ENCODE measurements around the gene STAMBPL1. TPM values are rescaled to one million over a fixed set of nuclear protein-coding genes. Genes with fewer than 3 reads are reported as not detected.

STAMBPL1 gene
- polyA plus RNA-seq, 1 donor: 5.4 TPM

DNA sequence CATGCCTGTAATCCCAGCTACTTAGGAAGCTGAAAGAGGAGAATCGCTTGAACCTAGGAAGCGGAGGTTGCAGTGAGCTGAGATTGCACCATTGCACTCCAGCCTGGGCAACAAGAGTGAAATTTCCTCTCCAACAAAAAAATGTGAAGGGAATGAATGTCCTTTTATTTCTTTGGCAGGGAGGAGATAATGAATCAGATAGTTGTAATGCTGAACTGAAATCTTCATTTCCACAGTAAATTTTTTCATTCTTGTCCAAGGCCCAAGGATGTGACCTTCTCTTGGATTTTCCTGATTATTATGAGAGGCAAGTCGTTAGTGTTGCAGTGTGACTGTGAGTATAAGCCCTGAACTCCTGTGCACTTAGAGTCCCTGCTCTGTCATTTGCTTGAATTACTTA lies 13.6 kb downstream of the STAMBPL1 start:
- no peak for DNase-seq

DNA sequence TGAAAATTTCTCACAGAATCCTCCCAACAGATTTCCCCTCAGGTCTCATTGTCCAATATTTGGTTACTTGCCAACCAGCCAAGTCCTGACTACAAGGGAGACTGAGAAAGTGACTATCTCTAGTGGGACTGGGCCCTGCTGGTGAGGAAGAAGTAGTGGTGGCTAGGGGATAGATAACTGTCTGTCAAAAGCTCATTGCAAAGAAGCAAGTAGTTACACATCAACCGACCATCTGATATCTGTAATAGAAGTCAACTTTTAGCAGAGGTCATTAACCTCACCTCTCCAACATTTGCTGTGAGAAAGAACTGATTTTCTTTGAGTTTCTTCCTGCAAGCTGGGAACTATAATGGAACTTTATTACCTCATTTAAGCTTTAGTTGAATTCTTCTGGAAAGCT lies 15.2 kb downstream of the STAMBPL1 start:
- no peak for DNase-seq

DNA sequence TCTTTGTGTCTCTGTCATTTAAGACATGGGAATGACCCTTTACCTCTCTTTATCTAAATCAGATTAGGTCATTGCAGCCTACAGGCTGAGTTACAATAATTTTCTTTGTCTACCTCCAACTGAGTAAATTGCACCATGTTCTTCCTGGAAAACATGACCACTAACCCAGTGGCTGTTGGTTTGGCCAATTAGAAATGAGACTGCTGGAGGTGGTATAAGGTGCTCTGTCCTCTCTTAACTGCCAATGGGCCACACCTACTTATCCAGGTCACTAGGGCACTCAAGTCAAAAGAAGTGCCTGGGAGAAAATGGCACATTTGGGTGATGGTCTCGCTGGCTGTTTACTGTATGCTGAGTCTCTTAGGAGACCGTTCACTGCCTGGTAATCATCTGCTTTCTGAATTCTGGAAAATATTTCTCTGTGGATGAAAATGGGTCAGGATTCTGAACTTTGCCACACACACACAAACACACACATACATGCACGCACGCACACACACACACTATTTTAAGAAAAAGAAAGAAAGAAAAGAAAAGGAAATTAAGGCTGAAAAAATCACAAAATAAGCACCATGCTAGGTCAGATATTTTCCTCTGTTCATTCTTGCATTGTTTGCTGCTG lies 16.4 kb downstream of the STAMBPL1 start:
- no peak for DNase-seq

DNA sequence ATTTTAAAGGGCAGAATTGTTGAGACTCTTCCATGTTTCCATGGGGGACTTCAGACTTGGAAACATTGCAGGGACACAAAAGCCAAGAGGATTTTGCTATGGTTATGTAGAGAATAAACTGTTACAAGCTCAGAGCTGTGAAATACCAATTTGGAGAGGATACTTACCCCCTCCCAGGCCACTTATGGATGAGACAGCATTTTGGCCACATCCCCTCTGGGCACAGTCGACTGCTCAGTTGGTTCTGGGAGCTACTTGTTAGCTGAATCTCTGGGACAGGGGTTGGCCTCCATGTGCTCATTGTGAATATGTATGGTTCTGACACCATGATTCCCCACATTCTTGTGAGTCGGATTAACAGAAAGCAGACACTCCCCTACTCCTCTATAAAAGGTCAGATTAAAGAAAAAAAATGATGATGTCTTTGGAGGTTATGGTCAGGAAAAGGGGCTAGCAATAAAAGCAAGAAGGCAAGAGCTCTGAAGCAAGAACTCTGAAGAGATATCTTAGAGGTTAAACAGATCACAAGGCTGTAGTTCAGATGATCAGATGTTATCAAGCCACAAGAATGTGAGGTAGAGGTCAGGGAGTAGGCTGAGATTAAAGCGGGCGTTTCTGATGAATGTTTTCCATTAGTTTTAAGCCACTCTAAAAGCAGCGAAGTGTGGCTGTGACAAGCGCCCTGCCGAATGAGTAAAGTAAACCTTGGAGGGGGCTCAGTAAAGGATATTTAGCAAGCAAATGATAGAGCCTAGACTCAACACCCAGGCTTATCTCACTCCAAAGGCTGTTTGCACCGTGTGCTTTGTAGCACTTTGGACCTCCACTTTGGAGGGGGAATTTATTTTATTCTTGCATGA lies 17.2 kb downstream of the STAMBPL1 start:
- DNase-seq: peak; percentile 59

DNA sequence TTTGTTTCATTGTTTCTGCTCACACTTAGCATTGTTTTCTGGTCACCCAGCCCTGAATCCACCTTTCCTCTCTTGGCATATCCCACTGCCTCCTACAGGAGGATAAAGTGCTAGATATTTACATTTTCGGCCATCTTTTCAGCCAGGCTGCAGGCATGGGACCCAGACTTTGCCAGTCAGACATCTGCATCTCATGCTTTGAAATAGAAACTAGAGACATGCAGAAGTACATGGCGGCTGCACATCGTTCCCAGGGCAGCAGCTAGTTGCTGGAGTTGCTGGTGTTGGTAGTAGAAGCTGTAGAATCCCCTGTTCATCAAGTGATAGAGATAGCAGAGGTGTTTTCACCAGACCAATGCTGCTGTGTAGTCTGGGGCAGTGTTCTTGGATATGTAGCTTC lies 18.7 kb downstream of the STAMBPL1 start:
- no peak for DNase-seq

DNA sequence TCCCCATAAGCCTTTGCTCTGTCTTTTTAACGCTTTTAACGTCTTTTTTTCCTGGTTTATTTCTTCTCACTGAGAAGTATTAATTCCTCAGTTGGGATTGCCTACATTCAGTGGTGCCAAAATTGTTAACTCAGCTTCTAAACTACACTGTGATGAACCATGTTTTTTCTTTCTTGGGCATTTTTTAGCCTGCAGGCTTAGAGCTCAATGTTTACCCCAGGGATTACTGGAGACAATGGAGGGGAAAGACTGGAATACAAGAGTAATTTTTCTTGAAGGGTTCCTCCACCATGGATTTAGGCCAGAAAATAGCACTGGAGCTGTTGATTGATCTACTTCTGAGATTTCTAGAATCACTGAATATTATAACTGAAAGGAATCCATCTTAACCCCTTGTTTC lies 19.8 kb downstream of the STAMBPL1 start:
- no peak for DNase-seq

DNA sequence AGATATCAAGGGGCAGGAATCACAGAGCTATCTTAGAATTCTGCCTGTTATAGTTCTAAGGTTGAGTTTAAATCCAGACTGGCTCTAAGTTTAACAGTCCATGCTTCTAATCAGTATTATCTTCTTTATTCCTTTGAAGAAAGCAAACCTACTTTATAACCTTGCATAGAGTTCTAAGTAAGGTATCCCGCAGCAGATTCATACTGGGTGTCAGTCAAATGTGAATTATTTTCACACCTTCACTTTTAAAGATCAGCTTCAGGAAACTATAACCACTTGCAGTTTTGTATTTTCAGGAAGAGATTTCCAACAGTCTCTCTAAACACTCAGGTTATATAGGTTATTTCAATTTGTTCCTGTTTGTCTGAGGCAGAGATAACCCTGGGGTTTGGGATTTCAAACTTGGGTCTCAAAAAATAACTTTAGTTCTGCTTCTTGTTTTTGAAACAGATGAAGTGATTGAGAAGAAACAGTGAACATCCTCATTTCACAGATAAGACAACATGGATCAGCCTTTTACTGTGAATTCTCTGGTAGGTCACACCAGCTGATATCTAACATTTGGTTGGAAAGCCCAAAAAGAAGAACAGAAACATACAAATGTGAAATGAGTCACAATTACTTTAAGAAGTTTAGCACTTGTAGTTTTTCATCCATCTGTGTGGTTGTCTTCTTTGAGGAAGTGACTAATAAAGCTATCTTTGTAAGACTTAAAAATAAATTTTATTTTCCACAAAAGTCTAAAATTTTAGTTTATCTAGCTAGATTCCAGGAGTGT lies 21.4 kb downstream of the STAMBPL1 start:
- DNase-seq: no peak

DNA sequence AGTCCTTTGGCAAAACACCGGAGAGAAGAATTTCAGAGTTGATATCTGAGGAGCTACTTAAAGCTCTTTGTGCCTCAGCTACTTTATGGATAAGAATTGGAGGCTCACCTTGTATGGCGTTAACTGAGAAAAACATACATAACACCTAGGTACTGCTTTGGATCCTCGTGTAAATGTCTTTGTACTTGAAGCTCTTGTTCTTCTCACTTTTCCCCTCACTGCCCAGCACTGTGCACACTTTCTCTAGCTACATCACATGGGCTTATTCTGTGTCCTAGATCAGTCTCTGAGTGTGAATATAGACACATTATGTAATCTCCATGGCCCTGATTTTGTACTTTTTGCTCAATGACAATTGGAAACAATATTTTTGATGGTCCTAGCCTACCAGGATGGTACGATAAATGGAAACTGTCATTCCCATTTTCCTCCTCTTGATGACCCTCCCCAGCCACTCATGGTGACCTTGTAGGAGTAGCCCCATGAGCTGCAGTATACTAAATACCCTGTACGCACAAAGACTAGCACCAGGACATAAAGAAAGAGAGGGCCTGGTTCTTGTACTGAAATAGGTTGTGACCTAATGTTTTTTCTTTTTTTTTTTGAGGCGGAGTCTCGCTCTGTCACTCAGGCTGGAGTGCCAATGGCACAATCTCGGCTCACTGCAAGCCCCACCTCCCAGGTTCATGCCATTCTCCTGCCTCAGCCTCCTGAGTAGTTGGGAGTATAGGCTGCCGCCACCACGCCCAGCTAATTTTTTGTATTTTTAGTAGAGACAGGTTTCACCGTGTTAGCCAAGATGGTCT lies 22.1 kb downstream of the STAMBPL1 start:
- DNase-seq: no peak

DNA sequence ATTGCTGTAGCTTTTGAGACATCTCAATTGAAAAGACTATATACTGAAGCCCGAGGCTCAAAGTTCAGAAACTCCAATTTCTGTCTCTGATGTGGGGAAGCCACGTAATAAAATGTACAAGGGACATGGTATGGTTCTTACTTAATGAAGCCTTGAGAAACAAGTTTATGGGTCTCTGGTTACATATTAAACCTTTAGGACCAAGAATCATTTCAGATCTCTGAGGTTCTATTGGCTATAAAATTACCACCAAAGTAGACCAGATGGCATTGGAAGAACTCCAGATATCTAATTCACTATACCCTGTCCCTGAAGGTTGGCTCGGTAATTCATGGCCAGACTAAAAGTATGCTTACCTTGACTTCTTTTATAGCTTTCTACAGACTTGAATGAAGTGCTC lies 23.7 kb downstream of the STAMBPL1 start:
- no peak for DNase-seq

DNA sequence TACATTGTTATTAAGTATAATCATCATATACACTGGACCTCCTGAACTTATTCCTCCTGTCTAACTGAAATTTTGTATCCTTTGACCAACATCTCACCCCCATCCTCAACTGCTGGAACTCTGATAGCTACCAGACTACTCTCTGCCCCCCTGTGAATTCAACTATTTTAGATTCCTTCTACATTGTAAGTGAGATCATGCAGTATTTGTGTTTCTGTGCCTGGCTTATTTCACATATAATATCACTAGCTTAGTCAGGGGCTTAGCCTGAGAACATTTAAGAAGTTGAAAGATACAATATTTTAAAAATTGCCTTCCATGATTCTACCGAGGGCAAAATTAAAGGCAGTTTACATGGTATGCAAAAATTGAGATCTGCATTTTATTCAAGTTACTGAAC lies 26.9 kb downstream of the STAMBPL1 start:
- no peak for DNase-seq

DNA sequence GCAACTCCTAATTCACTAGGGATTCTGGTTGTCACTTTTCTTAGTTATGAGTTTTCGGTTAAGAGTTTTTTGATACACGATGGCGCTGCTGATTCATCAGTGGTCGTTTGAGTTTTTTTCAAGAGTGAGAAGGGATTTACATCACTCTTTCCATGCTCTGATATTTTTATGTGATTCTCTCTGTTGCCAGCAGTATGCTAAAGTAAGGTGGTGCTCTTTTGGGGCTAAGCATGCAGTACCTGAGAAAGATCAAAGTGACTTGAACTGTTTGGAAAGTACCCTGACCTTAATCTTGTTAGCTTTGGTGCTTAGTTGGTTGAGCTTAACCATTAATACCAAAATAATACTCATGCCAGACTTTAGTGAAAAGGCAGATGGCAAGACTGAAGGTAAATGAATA lies 28.1 kb downstream of the STAMBPL1 start:
- DNase-seq: no peak

DNA sequence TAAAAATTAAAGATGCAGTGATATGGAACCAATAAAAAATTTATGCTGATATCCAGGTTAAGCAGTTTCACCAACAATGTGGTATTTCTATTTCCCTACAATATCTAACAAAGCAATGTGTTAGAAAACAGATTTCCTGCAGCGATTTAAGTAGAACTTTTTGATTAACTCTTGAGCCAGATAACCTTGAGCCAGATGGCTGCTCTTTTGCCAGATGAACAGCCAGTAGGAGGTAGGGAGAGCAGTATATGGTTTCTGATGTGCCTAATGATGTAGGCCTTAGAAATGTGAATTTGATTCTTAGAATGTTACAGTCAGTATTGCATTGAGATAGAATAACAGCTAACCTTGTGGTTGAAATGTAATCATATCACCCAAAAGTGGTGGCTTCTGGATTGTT lies 31.1 kb downstream of the STAMBPL1 start:
- DNase-seq: no peak

DNA sequence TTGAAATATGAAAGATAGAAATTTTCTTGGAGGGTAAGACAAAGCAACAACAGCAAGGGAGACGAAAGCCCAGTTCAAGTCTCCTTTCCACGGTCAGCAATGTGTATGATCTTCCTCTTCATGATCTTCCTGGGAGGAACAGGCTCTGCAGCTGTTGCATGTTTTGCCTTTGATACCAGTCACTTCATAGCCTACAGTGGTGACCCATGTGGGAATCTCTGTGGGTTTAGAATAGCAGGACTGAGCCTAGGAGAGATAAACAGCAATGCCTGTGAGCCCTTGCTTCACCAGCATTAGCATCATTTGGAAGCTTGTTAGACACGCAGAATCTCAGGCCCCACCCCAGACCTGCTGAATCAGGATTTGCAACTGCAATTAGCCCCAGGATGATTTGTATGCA lies 31.8 kb downstream of the STAMBPL1 start:
- no peak for DNase-seq

DNA sequence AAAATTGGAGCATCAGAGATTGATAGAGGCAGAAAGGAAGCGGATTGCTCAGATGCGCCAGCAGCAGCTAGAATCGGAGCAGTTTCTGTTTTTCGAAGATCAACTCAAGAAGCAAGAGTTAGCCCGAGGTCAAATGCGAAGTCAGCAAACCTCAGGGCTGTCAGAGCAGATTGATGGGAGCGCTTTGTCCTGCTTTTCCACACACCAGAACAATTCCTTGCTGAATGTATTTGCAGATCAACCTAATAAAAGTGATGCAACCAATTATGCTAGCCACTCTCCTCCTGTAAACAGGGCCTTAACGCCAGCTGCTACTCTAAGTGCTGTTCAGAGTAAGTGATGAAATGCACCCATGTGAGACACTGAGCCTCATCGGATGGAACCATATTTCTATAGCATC lies 33.1 kb downstream of the STAMBPL1 start:
- DNase-seq: no peak

DNA sequence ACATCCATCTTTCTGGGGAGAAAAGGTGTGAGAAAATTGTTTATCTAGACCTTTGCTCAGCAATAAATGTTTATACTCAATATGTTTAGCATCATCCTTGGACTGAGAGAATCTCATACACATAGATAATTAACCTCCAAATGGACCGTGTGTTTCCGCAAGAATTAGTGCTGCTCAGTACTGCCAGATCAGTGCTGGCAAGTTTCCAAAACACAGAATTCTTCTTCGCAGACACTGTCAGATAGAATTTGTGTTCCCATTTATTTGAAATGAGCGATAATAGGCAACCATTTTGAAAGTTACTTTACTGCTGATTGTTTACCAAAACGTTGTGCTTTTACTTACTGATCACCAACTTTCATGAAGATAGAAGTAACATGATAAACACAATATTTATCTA lies 33.7 kb downstream of the STAMBPL1 start:
- DNase-seq: no peak

DNA sequence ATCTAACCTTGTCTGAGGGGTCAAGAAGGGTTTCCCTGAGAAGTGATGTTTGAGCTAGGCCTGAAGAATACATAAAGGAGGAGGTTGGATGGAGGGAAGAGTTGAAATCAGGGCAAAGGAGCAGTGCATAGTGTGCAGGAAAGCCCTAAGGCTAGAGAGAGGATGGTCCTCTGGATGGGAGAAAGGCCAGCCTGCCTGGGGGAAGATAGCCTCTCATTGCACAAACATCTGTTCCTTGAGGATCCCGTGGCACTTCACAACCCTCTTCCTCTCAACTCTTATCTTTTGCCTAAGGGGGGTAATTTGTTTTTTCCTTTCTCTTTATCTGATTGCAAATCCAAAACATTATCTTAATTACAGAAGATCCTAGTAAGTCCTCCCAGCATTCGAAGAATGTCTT lies 35.7 kb downstream of the STAMBPL1 start:
- no peak for DNase-seq

DNA sequence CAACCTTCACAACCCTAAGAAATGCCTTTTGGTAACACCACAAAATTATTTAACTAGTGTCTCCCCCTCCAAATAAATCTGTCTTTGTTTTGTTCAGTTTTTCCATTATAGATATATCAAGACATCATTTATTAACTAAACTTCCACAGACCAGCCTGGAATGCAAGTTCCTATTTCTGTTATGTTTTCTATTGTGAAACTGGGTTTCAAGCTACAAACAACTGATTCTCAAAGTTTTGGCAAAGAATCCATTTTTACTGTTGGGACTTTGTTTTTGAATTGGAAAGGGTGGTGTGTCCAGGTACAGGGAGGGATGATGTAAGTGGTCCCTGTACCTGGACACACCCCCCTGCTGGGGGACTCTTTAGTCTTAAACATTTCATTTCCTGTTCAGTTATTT lies 36.2 kb downstream of the STAMBPL1 start:
- no peak for DNase-seq

DNA sequence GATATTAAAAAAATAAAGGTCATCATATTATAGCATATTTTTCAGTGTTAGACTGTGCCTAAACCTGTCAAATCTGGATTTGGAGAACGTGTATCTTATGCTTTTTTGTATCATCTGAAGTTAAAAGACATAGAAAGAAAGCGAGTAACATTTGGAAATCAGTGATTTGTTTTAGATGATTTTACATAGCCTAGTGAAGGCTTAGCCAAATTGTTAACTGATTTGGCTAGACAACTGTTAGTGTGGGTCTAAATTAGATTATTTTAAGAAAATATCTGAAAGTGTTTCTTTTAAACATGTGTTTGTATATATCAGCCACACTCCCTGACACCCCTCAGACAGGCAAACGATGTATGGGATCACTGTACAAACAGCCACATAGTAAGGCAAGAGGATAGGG lies 36.9 kb downstream of the STAMBPL1 start:
- no peak for DNase-seq

DNA sequence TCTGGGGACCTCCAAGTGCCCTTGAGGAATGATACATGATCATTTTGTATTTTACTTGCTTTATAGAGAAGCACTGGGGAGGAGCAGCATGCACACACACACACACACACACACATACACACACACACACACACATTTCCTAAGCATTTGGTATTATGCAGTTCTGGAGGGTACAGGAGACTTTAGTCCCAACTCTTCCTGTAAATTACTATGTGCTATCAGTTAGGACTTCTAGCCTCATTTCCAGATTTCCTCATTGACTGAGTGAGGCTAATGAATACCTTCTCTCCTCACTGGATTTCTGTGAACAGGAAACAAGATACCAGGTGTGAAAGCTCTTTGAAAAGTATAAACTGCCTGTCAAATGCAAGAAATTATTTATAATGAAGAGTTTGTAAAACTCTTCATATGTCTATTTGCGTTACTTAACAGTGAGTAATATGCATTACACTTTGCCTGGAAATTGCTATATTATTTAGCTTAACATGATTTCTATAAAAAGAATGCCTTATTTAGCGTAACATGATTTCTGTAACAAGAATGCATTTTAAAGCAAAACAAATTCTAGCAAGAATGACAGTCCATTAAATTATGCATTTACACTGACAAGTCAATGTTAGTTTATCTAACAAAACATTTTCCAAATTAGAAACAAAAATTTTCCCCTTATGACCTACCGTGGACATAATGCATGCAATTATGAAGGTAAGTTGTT lies 38.3 kb downstream of the STAMBPL1 start:
- DNase-seq: no peak

DNA sequence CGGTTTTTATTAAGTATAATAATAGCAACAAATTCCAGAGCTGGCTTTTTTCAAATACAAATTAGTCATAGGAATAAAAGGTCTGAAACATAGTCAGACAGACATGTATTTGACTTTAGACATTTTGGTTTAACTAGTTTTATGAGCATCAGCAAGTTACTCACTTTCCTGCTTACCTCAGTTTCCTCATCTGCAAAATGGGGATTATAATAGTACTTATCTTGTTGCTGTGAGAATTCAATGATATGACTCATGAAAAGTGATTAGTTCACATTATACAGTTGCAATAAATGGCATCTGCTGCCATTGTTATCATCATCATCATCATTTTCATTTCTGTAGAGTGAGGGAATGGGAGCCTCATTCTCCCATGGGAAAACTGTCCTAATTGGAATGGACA lies 39.0 kb downstream of the STAMBPL1 start:
- DNase-seq: no peak

DNA sequence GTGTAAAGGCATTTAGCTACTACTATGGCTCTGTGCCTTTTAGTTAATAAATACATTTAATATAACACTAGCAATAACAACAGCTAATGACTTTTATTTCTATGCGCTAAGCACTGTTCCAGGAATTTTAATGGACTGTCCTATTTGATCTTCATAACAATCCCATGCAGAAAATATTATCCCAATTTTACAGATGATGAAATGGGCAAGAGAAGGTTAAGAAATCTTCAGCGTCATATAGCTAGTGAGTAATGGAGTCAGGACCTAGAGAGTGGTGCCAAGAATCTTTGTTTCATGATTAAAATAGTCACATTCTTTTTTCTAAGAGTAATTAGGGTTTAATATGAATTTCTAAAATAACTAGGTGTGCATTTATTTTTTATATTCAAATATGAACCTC lies 40.2 kb downstream of the STAMBPL1 start:
- no peak for DNase-seq

DNA sequence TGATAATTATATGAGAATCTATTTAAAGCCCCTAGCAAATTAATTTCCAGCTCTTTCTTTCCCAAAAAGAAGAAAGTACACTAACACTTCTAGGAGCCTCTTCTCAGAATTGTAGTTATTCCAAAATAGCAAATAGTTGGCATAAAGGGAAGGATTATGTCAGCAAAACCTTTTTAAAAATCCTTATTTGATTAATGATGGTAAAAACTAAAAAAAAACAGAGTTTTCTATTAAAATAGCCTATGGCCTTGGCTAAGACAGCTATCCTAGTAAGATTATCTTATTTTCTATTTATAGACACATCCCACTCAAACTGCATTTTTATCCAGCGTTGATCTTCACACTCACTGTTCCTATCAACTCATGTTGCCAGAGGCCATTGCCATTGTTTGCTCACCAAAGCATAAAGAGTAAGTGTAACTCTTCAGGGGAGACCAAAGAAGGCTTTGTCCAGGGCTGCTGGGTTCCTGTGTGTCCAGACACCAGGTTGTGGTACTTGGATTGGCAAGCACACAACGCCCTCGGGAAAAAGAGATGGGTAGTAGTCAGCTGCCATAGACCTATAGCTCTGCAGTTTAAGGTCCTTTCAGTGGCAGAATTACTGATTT lies 41.0 kb downstream of the STAMBPL1 start:
- no peak for DNase-seq

Data from hindlimb muscle (tissue), 1 donor.